HepG2 (cell line): Measurements from ENCODE around the gene THRA. TPM values are rescaled to one million over a fixed set of nuclear protein-coding genes. Genes with fewer than 3 reads are reported as not detected.

ENCODE experiments used
- AKAP8 ChIP-seq: sonication (generic); formaldehyde crosslinking; IDR thresholded peaks from 2 replicates; pipeline ENCODE4 v1.5.1; 2020; ENCODE audit warnings: mild to moderate bottlenecking, missing genetic modification reagents
- DPF2 ChIP-seq: sonication (generic); formaldehyde crosslinking; IDR thresholded peaks from 2 replicates; pipeline ENCODE4 v1.4.0; 2020; ENCODE audit warnings: mild to moderate bottlenecking, low read depth, missing genetic modification reagents, borderline replicate concordance
- FOXJ3 ChIP-seq: sonication (generic); formaldehyde crosslinking; IDR thresholded peaks from 2 replicates; pipeline ENCODE4 v1.4.0; 2020; ENCODE audit warnings: missing genetic modification reagents, mild to moderate bottlenecking, borderline replicate concordance
- GATAD1 ChIP-seq: IDR thresholded peaks from 2 replicates; pipeline ENCODE4 v1.6.1; 2016; ENCODE audit warnings: missing genetic modification reagents, missing compliant biosample characterization
- GRHL1 ChIP-seq: sonication (generic); formaldehyde crosslinking; conservative IDR thresholded peaks from 2 replicates; pipeline ENCODE4 v1.8.0; 2022; ENCODE audit warnings: missing genetic modification reagents
- MBD4 ChIP-seq: IDR thresholded peaks from 2 replicates; pipeline ENCODE4 v1.6.1; 2012; ENCODE audit warnings: low read length, inconsistent platforms, borderline replicate concordance
- MNT ChIP-seq: fragments of 450-650 bp; IDR thresholded peaks from 2 replicates; pipeline ENCODE4 v1.6.1; 2016
- MTA1 ChIP-seq: sonication (generic); formaldehyde crosslinking; IDR thresholded peaks from 2 replicates; pipeline ENCODE4 v1.4.0; 2020; ENCODE audit warnings: missing genetic modification reagents, mild to moderate bottlenecking, borderline replicate concordance
- NCOR1 ChIP-seq: fragments of 200-600 bp; sonication (generic); IDR thresholded peaks from 2 replicates; pipeline ENCODE4 v1.7.0; 2017; ENCODE audit warnings: antibody characterized with exemption, low read length, borderline replicate concordance
- PAF1 ChIP-seq: IDR thresholded peaks from 2 replicates; pipeline ENCODE4 v1.6.1; 2016; ENCODE audit warnings: missing genetic modification reagents, missing compliant biosample characterization
- SMARCE1 ChIP-seq: fragments of 450-650 bp; IDR thresholded peaks from 2 replicates; pipeline ENCODE4 v1.6.1; 2017; ENCODE audit warnings: borderline replicate concordance
- ZNF260 ChIP-seq: sonication (generic); formaldehyde crosslinking; IDR thresholded peaks from 2 replicates; pipeline ENCODE4 v1.4.0; 2020; ENCODE audit warnings: missing genetic modification reagents, low read depth, mild to moderate bottlenecking, borderline replicate concordance
- ZNF343 ChIP-seq: sonication (generic); formaldehyde crosslinking; IDR thresholded peaks from 2 replicates; pipeline ENCODE4 v1.4.0; 2020; ENCODE audit warnings: mild to moderate bottlenecking, missing genetic modification reagents
- ZNF468 ChIP-seq: sonication (generic); formaldehyde crosslinking; IDR thresholded peaks from 2 replicates; pipeline ENCODE4 v1.8.0; 2022; ENCODE audit warnings: mild to moderate bottlenecking, moderate library complexity, missing genetic modification reagents
- ZNF550 ChIP-seq: sonication (generic); formaldehyde crosslinking; IDR thresholded peaks from 2 replicates; pipeline ENCODE4 v1.4.0; 2020; ENCODE audit warnings: mild to moderate bottlenecking, missing genetic modification reagents, borderline replicate concordance
- ZNF569 ChIP-seq: sonication (generic); formaldehyde crosslinking; IDR thresholded peaks from 2 replicates; pipeline ENCODE4 v1.5.0; 2020; ENCODE audit warnings: mild to moderate bottlenecking, missing genetic modification reagents, moderate library complexity, borderline replicate concordance
- ZNF704 ChIP-seq: sonication (generic); formaldehyde crosslinking; IDR thresholded peaks from 2 replicates; pipeline ENCODE4 v1.8.1; 2023; ENCODE audit warnings: mild to moderate bottlenecking, inconsistent platforms, moderate library complexity, missing genetic modification reagents, borderline replicate concordance
- ZNF773 ChIP-seq: sonication (generic); formaldehyde crosslinking; IDR thresholded peaks from 2 replicates; pipeline ENCODE4 v1.4.0; 2020; ENCODE audit warnings: missing genetic modification reagents, borderline replicate concordance
- polyA plus RNA-seq, 8 experiments: library from polyadenylated mRNA; depleted of rRNA in 3 of 8; stranded (reverse) in 7 of 8; unstranded in 1 of 8; fragments of >200 nt; fragmentation: Illumina TruSeq in 4 of 8; extraction: Trizol in 4 of 8; gene quantifications; 2 replicates each; pipeline versions ENCODE4 v1.2.1 to v1.2.3, GENCODE V29; 2011 to 2016; ENCODE audit warnings: low read depth in 4 of 8, missing spikeins in 1 of 8, mixed read lengths in 1 of 8; ENCODE audit not compliant: insufficient read depth in 1 of 8
- total RNA-seq, 5 experiments: library from RNA; depleted of rRNA; stranded (reverse); fragments of >200 nt; fragmentation: Illumina TruSeq; extraction: Trizol; gene quantifications; 2 replicates each; pipeline ENCODE4 v1.2.3, GENCODE V29; 2016; ENCODE audit warnings: low read depth in 1 of 5
- TF ChIP-seq, protein P1 (sequence below): sonication (generic); formaldehyde crosslinking; IDR thresholded peaks from 2 replicates; pipeline ENCODE4 v1.8.1; 2023; ENCODE audit warnings: mild to moderate bottlenecking, missing genetic modification reagents, borderline replicate concordance
- TF ChIP-seq, protein P2 (sequence below): conservative IDR thresholded peaks from 2 replicates; pipeline ENCODE4 v1.6.1; 2018; ENCODE audit warnings: missing genetic modification reagents
- TF ChIP-seq, protein P3 (sequence below): sonication (generic); formaldehyde crosslinking; conservative IDR thresholded peaks from 2 replicates; pipeline ENCODE4 v1.5.0; 2020; ENCODE audit warnings: missing genetic modification reagents

Gene THRA
- total and polyA plus RNA-seq, 2 of the 13 experiments (the other 11 are each of a cell fraction or from before 2014, with no cell fraction given): 8.0 to 9.9 TPM

DNA sequence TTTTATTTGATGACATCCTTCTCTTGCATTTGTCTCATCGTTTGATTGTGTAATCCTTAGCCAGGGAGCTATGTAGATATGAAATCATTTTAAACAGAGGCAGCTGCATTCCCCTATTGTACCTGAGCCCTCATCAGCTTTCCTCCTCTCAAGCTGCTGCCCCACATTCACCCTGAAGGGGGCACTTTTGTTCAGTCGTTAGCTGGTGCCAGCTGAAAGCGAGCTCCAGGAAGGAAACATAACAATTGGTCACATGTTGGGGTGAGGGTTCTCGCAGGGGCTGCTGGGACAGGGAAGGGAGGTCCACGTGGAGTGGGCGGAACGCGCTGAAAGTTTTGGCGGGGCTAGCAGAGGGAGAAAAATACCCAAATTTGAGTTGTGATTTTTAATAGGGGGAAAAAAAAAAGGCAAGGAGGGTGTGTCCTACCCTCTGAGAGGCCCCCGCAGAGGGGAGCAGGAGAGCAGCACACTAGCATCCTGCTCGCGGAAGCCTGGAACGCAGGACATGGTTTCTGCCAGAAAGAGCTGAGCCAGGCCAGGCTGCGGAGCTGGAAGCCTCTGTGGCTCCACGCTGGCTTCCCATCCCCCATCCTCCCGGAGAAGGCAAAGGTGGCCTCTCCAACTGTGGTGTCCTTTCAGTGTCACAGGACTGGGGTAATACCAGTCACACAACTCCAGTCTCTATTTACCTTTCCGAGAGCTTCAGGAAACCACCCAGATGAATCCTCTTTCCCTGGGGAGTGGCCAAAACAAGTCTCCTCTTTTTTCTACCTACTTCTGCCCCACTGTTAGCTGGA is 50.5 kb downstream of the THRA start (continued):
- TF ChIP-seq ZNF260 (CRISPR knock-in tag): no peak
- TF ChIP-seq, protein P1, sequence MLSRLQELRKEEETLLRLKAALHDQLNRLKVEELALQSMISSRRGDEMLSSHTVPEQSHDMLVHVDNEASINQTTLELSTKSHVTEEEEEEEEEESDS: no peak; the same call in 1 of the 2 replicates
- TF ChIP-seq, protein P2, sequence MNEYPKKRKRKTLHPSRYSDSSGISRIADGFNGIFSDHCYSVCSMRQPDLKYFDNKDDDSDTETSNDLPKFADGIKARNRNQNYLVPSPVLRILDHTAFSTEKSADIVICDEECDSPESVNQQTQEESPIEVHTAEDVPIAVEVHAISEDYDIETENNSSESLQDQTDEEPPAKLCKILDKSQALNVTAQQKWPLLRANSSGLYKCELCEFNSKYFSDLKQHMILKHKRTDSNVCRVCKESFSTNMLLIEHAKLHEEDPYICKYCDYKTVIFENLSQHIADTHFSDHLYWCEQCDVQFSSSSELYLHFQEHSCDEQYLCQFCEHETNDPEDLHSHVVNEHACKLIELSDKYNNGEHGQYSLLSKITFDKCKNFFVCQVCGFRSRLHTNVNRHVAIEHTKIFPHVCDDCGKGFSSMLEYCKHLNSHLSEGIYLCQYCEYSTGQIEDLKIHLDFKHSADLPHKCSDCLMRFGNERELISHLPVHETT (CRISPR knock-in tag): peak; percentile 59; the same call in 1 of the 2 replicates
- TF ChIP-seq ZNF704 (CRISPR knock-in tag): peak; percentile 53; the same call in 1 of the 2 replicates
- peak; percentile 98 for TF ChIP-seq MNT
- no peak; the same call in 1 of the 2 replicates for TF ChIP-seq MBD4
- TF ChIP-seq AKAP8 (CRISPR knock-in tag): peak; percentile 68; the same call in 1 of the 2 replicates
- TF ChIP-seq ZNF343 (CRISPR knock-in tag): 0 out of 2 replicates have a peak, but pooled peaks have one; percentile 25
- no peak for TF ChIP-seq ZNF468 (CRISPR knock-in tag)
- TF ChIP-seq SMARCE1: no peak
- peak; percentile 86; the same call in 1 of the 2 replicates for TF ChIP-seq MTA1
- TF ChIP-seq ZNF569 (CRISPR knock-in tag): no peak
- no peak for TF ChIP-seq GRHL1 (CRISPR knock-in tag)
- TF ChIP-seq ZNF773 (CRISPR knock-in tag): no peak; the same call in 1 of the 2 replicates
- TF ChIP-seq NCOR1: peak; percentile 76; the same call in 1 of the 2 replicates
- TF ChIP-seq GATAD1 (CRISPR knock-in tag): peak; percentile 90
- TF ChIP-seq, protein P3, sequence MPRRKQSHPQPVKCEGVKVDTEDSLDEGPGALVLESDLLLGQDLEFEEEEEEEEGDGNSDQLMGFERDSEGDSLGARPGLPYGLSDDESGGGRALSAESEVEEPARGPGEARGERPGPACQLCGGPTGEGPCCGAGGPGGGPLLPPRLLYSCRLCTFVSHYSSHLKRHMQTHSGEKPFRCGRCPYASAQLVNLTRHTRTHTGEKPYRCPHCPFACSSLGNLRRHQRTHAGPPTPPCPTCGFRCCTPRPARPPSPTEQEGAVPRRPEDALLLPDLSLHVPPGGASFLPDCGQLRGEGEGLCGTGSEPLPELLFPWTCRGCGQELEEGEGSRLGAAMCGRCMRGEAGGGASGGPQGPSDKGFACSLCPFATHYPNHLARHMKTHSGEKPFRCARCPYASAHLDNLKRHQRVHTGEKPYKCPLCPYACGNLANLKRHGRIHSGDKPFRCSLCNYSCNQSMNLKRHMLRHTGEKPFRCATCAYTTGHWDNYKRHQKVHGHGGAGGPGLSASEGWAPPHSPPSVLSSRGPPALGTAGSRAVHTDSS (CRISPR knock-in tag): no peak
- no peak for TF ChIP-seq PAF1 (CRISPR knock-in tag)
- no peak for TF ChIP-seq ZNF550 (CRISPR knock-in tag)
- peak; percentile 67; the same call in 1 of the 2 replicates for TF ChIP-seq DPF2 (CRISPR knock-in tag)
- peak; percentile 86; the same call in 1 of the 2 replicates for TF ChIP-seq FOXJ3 (CRISPR knock-in tag)
